ENCODE measurements around the gene NR2E1. TPM values are rescaled to one million over a fixed set of nuclear protein-coding genes. Genes with fewer than 3 reads are reported as not detected.

The NR2E1 gene
- total and polyA plus RNA-seq, 2 of the 13 experiments (the other 11 are each of a cell fraction or from before 2014, with no cell fraction given), result not detected

DNA sequence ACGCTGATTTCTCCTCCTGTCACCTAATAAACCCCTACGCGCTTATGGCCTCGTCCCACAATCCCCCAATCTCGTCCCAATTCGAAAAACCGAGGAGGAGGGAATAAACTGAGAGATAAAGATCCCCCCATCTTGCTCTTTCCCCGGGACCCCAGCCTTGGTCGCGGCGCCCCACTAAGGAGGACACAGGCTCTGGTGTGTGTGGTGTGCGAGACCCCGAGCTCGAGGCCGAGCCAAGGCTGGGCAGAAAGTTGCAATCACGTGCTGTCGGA is 1.3 kb upstream of the NR2E1 start (continued):
- TF ChIP-seq HNF4G (IDR thresholded peaks at IDR 0.05; ENCODE audit: borderline replicate concordance, low read depth, low read length) (no peak), HNF4G (CRISPR knock-in tag; IDR thresholded peaks at IDR 0.05; ENCODE audit: borderline replicate concordance, low read depth) (no peak), RFXANK (CRISPR knock-in tag; IDR thresholded peaks at IDR 0.05) (no peak)
- TF ChIP-seq, protein P1, sequence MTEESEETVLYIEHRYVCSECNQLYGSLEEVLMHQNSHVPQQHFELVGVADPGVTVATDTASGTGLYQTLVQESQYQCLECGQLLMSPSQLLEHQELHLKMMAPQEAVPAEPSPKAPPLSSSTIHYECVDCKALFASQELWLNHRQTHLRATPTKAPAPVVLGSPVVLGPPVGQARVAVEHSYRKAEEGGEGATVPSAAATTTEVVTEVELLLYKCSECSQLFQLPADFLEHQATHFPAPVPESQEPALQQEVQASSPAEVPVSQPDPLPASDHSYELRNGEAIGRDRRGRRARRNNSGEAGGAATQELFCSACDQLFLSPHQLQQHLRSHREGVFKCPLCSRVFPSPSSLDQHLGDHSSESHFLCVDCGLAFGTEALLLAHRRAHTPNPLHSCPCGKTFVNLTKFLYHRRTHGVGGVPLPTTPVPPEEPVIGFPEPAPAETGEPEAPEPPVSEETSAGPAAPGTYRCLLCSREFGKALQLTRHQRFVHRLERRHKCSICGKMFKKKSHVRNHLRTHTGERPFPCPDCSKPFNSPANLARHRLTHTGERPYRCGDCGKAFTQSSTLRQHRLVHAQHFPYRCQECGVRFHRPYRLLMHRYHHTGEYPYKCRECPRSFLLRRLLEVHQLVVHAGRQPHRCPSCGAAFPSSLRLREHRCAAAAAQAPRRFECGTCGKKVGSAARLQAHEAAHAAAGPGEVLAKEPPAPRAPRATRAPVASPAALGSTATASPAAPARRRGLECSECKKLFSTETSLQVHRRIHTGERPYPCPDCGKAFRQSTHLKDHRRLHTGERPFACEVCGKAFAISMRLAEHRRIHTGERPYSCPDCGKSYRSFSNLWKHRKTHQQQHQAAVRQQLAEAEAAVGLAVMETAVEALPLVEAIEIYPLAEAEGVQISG (CRISPR knock-in tag; IDR thresholded peaks at IDR 0.05), result no peak

DNA sequence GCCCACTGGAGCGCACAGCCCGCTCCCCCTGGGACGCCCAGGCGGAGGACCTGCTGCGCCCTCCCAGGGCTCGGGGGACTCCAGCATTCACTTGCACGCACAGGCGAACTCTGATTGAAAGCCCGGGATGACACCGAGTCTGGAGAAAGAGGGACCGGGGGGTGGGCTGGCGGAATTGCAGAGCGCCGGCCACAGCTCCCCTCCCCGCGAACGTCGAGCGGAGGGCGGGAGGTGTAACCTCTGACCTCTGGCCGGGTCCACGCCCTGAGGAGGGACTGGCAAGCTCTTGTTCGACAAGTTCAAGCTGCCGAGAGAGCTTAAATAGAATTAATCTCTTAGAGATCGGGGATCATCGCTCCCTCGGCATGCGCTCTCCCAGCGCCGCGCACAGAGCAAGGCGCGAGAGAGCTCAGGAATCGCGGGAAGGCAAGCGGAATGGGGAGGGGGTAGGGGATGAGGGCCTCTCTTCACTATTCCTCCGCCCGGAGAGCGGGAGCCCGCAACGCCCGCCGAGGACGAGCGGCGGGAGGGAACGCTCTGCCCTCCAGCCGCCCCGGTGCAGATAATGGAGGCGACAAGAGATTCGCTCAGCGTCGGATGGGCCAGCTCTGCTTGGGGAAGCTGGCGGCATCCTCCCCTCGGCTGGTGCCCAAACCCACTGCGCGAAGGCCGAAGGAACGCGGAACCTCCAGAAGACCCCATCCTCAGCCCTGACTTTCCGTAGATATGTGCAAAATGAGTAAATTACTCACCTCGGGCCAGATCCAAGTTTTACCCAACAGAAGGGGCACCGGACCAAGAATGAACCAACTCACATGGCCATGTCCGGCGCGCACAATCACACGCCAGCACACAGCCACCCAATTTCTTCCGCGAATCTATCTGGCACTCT is 761 bp upstream of the NR2E1 start:
- FAIRE-seq (no peak), ATAC-seq (no peak), DNase-seq (ENCODE audit: low spot score) (no peak)
- 76% methylated on average over 55 of the region's 69 CpGs for WGBS (ENCODE audit: low lambda C conversion rate)
- BruUV-seq (replicated peaks), result no TSS peak
- H3K27ac ChIP-seq (ENCODE audit: extremely low read length, insufficient read depth, low read length), result no peak overlapping the region
- H3K9ac ChIP-seq (ENCODE audit: insufficient read depth, low read depth, low read length), result no peak overlapping the region
- peaks cover 13% of the 10 kb centered on the region; the same call in 1 of the 2 replicates for H3K4me1 ChIP-seq (ENCODE audit: insufficient read depth, low read length)
- H3K27me3 ChIP-seq (ENCODE audit: control insufficient read depth in 1 of 2, insufficient read depth in 2 of 2, low read length in 2 of 2), result peaks cover 10 to 69% of the 10 kb centered on the region in 2 experiments
- no peaks in the 10 kb centered on the region for H3K9me3 ChIP-seq (ENCODE audit: low read length)
- no peaks in the 10 kb centered on the region for H4K20me1 ChIP-seq (ENCODE audit: insufficient read depth, low read length)
- ChIA-PET CTCF (ENCODE audit: low intra/inter-chr PET ratio, low total read pairs) (no interaction called here), POLR2A (no interaction called here)
- H2AFZ ChIP-seq (ENCODE audit: low read length), result no peak overlapping the region
- no peaks in the 10 kb centered on the region for H3K79me2 ChIP-seq (ENCODE audit: insufficient read depth, low read length)
- no peak overlapping the region for H3K4me2 ChIP-seq (ENCODE audit: low read depth, low read length)
- in situ Hi-C loops (cut with HindIII; ENCODE audit: extremely low pct_ligation_motif_present, low pct_unique_long_range_greater_than_20kb) (no loop called here), intact Hi-C loops (cut with micrococcal nuclease; ENCODE audit: unreplicated experiment) (no loop called here)
- no peaks in the 10 kb centered on the region for H3K36me3 ChIP-seq (replicated peaks in 1 of 2; ENCODE audit: control insufficient read depth in 1 of 2, insufficient read depth in 2 of 2, low read length in 2 of 2)
- TF ChIP-seq SP4 (CRISPR knock-in tag; IDR thresholded peaks at IDR 0.05), result no peak
- TF ChIP-seq PRMT3 (CRISPR knock-in tag; IDR thresholded peaks at IDR 0.05; ENCODE audit: borderline replicate concordance, low read depth), result no peak
- no peak for TF ChIP-seq ZSCAN31 (CRISPR knock-in tag; IDR thresholded peaks at IDR 0.05; ENCODE audit: low read depth)
- no peak for TF ChIP-seq ZNF678 (CRISPR knock-in tag; IDR thresholded peaks at IDR 0.05)
- no peak for TF ChIP-seq HOXA5 (CRISPR knock-in tag; IDR thresholded peaks at IDR 0.05)
- no peak for TF ChIP-seq HDAC6 (IDR thresholded peaks at IDR 0.05; ENCODE audit: low read depth, low read length)
- no peak for TF ChIP-seq RFXANK (CRISPR knock-in tag; IDR thresholded peaks at IDR 0.05)
- no peak for TF ChIP-seq GABPB1 (CRISPR knock-in tag; IDR thresholded peaks at IDR 0.05)
- no peak for TF ChIP-seq PAF1 (CRISPR knock-in tag; IDR thresholded peaks at IDR 0.05)
- no peak for TF ChIP-seq ZNF841 (CRISPR knock-in tag; IDR thresholded peaks at IDR 0.05; ENCODE audit: borderline replicate concordance)
- no peak for TF ChIP-seq ESRRA (CRISPR knock-in tag; IDR thresholded peaks at IDR 0.05; ENCODE audit: low read depth)
- no peak for TF ChIP-seq PAWR (CRISPR knock-in tag; IDR thresholded peaks at IDR 0.05; ENCODE audit: borderline replicate concordance)
- no peak for TF ChIP-seq ZEB1 (IDR thresholded peaks at IDR 0.05; ENCODE audit: insufficient replicate concordance, low read depth)
- no peak for TF ChIP-seq HMGA1 (CRISPR knock-in tag; conservative IDR thresholded peaks at IDR 0.05)
- no peak overlapping the region for H3K4me3 ChIP-seq (replicated peaks in 1 of 3; ENCODE audit: insufficient read depth in 1 of 3, low read depth in 2 of 3, low read length in 3 of 3)
